SK-N-SH (cell line): Measurements from ENCODE around the gene HS2ST1. TPM values are rescaled to one million over a fixed set of nuclear protein-coding genes. Genes with fewer than 3 reads are reported as not detected.

Experiments
- CTCF ChIA-PET: fragments of 300-600, 350-600 bp; formaldehyde crosslinking; extraction: SDS; loops from one replicate; lab custom pipeline; 2021; lab: Yijun Ruan, JAX
- POLR2A ChIA-PET: fragments of 350-600 bp; sonication (Branson Sonifier 250); formaldehyde crosslinking; extraction: SDS; loops from one replicate; lab custom pipeline; 2020; ENCODE audit warnings: antibody characterized with exemption, inconsistent platforms; lab: Yijun Ruan, JAX
- DNase-seq: peaks from one replicate; pipeline ENCODE4 v3.0.0; 2012
- H2AFZ ChIP-seq: fragments of 200-600 bp; sonication (generic); 2 replicates; pipeline ENCODE4 v1.8.1; 2016; ENCODE audit warnings: antibody characterized with exemption, mild to moderate bottlenecking, low read depth
- H3F3A ChIP-seq: fragments of 200-600 bp; sonication (generic); replicated peaks from 2 replicates; pipeline ENCODE3; 2016; ENCODE audit warnings: antibody characterized with exemption, mild to moderate bottlenecking; ENCODE audit not compliant: insufficient read depth
- H3K27ac ChIP-seq, 2 experiments: fragments of 200-500 bp in 1 of 2; fragments of 200-600 bp in 1 of 2; sonication (Bioruptor generic) in 1 of 2; sonication (generic), shearing (Covaris generic) in 1 of 2; 2 replicates each; pipeline versions ENCODE4 v1.5.1 to v1.6.1; 2014 to 2016; ENCODE audit warnings: low read depth in 2 of 2, inconsistent platforms in 1 of 2, low read length in 1 of 2, mild to moderate bottlenecking in 1 of 2, mixed read lengths in 1 of 2
- H3K27me3 ChIP-seq: fragments of 200-600 bp; sonication (generic), shearing (Covaris generic); 2 replicates; pipeline ENCODE4 v1.6.1; 2016; ENCODE audit warnings: mixed run types; ENCODE audit not compliant: insufficient read depth
- H3K36me3 ChIP-seq, 2 experiments: fragments of 200-500 bp in 1 of 2; fragments of 200-600 bp in 1 of 2; sonication (Bioruptor generic) in 1 of 2; sonication (generic) in 1 of 2; replicated peaks in 1 of 2; 2 replicates each; pipeline versions ENCODE3 to v1.5.1; 2014 to 2016; ENCODE audit warnings: low read length in 1 of 2, mild to moderate bottlenecking in 1 of 2; ENCODE audit not compliant: insufficient read depth in 2 of 2, control insufficient read depth in 1 of 2
- H3K4me1 ChIP-seq, 2 experiments: fragments of 200-500 bp in 1 of 2; fragments of 200-600 bp in 1 of 2; sonication (Bioruptor generic) in 1 of 2; sonication (generic), shearing (Covaris generic) in 1 of 2; 2 replicates each; pipeline versions ENCODE4 v1.5.1 to v1.6.1; 2014 to 2016; ENCODE audit warnings: low read depth in 1 of 2, low read length in 1 of 2, mixed run types in 1 of 2; ENCODE audit not compliant: insufficient read depth in 2 of 2, control insufficient read depth in 1 of 2
- H3K4me2 ChIP-seq: fragments of 200-600 bp; sonication (generic), shearing (Covaris generic); 2 replicates; pipeline ENCODE4 v1.6.1; 2017; ENCODE audit warnings: mixed run types
- H3K4me3 ChIP-seq, 2 experiments: fragments of 200-500 bp in 1 of 2; fragments of 200-600 bp in 1 of 2; sonication (Bioruptor generic) in 1 of 2; sonication (generic), shearing (Covaris generic) in 1 of 2; 2 replicates each; pipeline versions ENCODE4 v1.5.1 to v1.8.1; 2014 to 2016; ENCODE audit warnings: low read depth in 2 of 2, inconsistent platforms in 1 of 2, low read length in 1 of 2, mild to moderate bottlenecking in 1 of 2, mixed read lengths in 1 of 2, moderate library complexity in 1 of 2
- H3K79me2 ChIP-seq: fragments of 200-600 bp; sonication (generic); 2 replicates; pipeline ENCODE4 v1.8.1; 2017; ENCODE audit warnings: mild to moderate bottlenecking; ENCODE audit not compliant: insufficient read depth
- H3K9ac ChIP-seq: fragments of 200-600 bp; sonication (generic); 2 replicates; pipeline ENCODE4 v1.6.1; 2017; ENCODE audit warnings: mixed run types
- H3K9me2 ChIP-seq: fragments of 200-600 bp; sonication (generic); 2 replicates; pipeline ENCODE4 v1.6.1; 2017; ENCODE audit warnings: mixed run types
- H3K9me3 ChIP-seq: fragments of 200-600 bp; sonication (generic); 2 replicates; pipeline ENCODE4 v1.6.1; 2017; ENCODE audit warnings: mixed run types, mild to moderate bottlenecking, moderate library complexity
- H4K20me1 ChIP-seq: fragments of 200-600 bp; sonication (generic); 2 replicates; pipeline ENCODE4 v1.6.1; 2017; ENCODE audit warnings: mild to moderate bottlenecking, mixed run types; ENCODE audit not compliant: insufficient read depth
- CHD2 ChIP-seq: fragments of 150-350 bp; IDR thresholded peaks from 2 replicates; pipeline ENCODE4 v1.6.1; 2018; ENCODE audit warnings: low read length; ENCODE audit not compliant: partially characterized antibody
- ELF1 ChIP-seq: IDR thresholded peaks from 2 replicates; pipeline ENCODE4 v1.4.0; 2012
- EP300 ChIP-seq, 2 experiments: IDR thresholded peaks; 2 replicates each; pipeline versions ENCODE4 v1.4.0 to v1.6.1; 2012; ENCODE audit warnings: borderline replicate concordance in 1 of 2, low read depth in 1 of 2, low read length in 1 of 2
- FOXM1 ChIP-seq: IDR thresholded peaks from 2 replicates; pipeline ENCODE4 v1.4.0; 2012; ENCODE audit warnings: low read depth, mild to moderate bottlenecking
- GABPA ChIP-seq: IDR thresholded peaks from 2 replicates; pipeline ENCODE4 v1.4.0; 2012; ENCODE audit warnings: low read depth, mild to moderate bottlenecking
- GATA2 ChIP-seq: sonication (generic); formaldehyde crosslinking; IDR thresholded peaks from 2 replicates; pipeline ENCODE4 v1.5.0; 2020; ENCODE audit warnings: mild to moderate bottlenecking, missing genetic modification reagents
- IRF3 ChIP-seq: fragments of 150-350 bp; IDR thresholded peaks from 2 replicates; pipeline ENCODE4 v1.6.1; 2016; ENCODE audit warnings: mild to moderate bottlenecking, low read depth, low read length
- JUND ChIP-seq: IDR thresholded peaks from 2 replicates; pipeline ENCODE4 v1.4.0; 2012
- MEF2A ChIP-seq: IDR thresholded peaks from 2 replicates; pipeline ENCODE4 v1.4.0; 2012; ENCODE audit warnings: low read depth, borderline replicate concordance
- RXRA ChIP-seq: IDR thresholded peaks from 2 replicates; pipeline ENCODE4 v1.4.0; 2012; ENCODE audit warnings: low read depth, mild to moderate bottlenecking, borderline replicate concordance
- SMC3 ChIP-seq: IDR thresholded peaks from 2 replicates; pipeline ENCODE4 v1.6.1; 2012; ENCODE audit warnings: low read depth, low read length, improper control_type of control experiment
- TAF1 ChIP-seq: IDR thresholded peaks from 2 replicates; pipeline ENCODE4 v1.6.1; 2012; ENCODE audit warnings: low read depth, mild to moderate bottlenecking, low read length, moderate library complexity, borderline replicate concordance
- TCF12 ChIP-seq: IDR thresholded peaks from 2 replicates; pipeline ENCODE4 v1.4.0; 2012
- USF2 ChIP-seq: fragments of 150-350 bp; IDR thresholded peaks from 2 replicates; pipeline ENCODE4 v1.6.1; 2017; ENCODE audit warnings: antibody characterized with exemption, low read length, low read depth, borderline replicate concordance
- YY1 ChIP-seq: IDR thresholded peaks from 2 replicates; pipeline ENCODE4 v1.4.0; 2012; ENCODE audit warnings: low read depth, mild to moderate bottlenecking
- WGBS: methylation state at CpG from one replicate; pipeline ENCODE4 v1.1.6; 2017; ENCODE audit warnings: low lambda C conversion rate; 5-methylcytosine and 5-hydroxymethylcytosine counted together
- polyA plus RNA-seq, 3 experiments: library from polyadenylated mRNA; depleted of rRNA; stranded (reverse); fragments of >200 nt; gene quantifications; 2 replicates each; pipeline ENCODE4 v1.2.3, GENCODE V29; 2012
- TF ChIP-seq, protein P1 (sequence below): IDR thresholded peaks from 2 replicates; pipeline ENCODE4 v1.6.1; 2012; ENCODE audit warnings: mild to moderate bottlenecking, low read depth, low read length, moderate library complexity
- TF ChIP-seq, protein P2 (sequence below): IDR thresholded peaks from 2 replicates; pipeline ENCODE4 v1.4.0; 2012; ENCODE audit warnings: low read depth, borderline replicate concordance

HS2ST1 gene
- polyA plus RNA-seq, 1 of the 3 experiments (the other 2 are of a cell fraction) = 16.6 TPM

GRCh38 chr1:87135329-87135712 is 220.9 kb downstream of the HS2ST1 start:
- Histone ChIP-seq H3K9ac (no peak overlapping the region), H3K4me3 (no peak overlapping the region), H3F3A (no peaks in the 10 kb centered on the region), H3K27ac (no peak overlapping the region), H2AFZ (no peak overlapping the region), H3K36me3 (no peaks in the 10 kb centered on the region), H4K20me1 (no peaks in the 10 kb centered on the region), H3K4me2 (no peak overlapping the region), H3K9me2 (no peaks in the 10 kb centered on the region), H3K4me1 (no peaks in the 10 kb centered on the region; a peak in 1 of 4 replicates), H3K9me3 (no peaks in the 10 kb centered on the region), H3K79me2 (no peaks in the 10 kb centered on the region), H3K27me3 (no peaks in the 10 kb centered on the region)
- no peak for TF ChIP-seq EP300 (IDR thresholded peaks at IDR 0.05; ENCODE audit: borderline replicate concordance in 1 of 2, low read depth in 1 of 2, low read length in 1 of 2)
- TF ChIP-seq IRF3 = no peak
- TF ChIP-seq GABPA = no peak
- WGBS = 91% methylated on average over 11 of the region's 11 CpGs
- CTCF ChIA-PET = interaction anchor here (2.9 kb wide), 1 partner anchor 818 kb away, joined by 14 read pairs; no protein-coding TSS in a partner anchor
- POLR2A ChIA-PET = no interaction called here
- DNase-seq = no peak

DNA sequence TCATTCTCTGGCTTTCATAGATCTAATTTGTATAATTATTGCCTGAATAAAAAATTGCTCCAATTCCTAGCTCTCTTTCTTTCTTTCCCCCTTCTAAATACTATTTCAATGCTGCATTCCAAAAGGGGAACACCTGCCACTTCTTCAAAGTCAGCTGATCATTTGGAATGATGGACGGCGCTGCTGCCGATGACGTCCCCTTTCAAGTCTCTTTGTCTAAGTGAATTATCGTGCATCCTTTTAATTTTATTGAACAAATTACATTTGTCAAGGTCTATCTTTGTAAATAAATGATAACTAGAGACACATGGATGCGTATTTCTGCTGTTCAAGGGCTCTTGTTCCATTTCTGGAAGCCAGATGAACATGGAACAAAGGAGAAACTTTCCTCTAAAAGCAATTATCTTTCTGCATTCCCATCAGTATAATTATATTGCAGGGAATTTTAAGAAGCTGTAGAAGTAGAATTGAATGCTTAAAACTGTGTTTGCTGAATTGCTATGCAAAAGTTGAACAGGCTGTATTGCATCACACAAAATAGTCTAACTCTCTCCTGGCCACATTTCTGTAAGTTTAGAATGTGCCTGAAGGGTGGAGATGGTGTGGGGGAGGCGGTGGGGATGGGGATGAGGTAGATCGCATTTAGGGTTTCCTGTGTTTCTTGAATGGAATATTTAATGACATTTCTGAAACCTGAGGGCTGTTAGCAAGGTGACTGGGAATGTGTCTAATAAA is 222.3 kb downstream of the HS2ST1 start:
- CTCF ChIA-PET = interaction anchor here (1.0 to 2.9 kb wide), 4 partner anchors 13 to 816 kb away, joined by 3 to 14 read pairs (median 6); no protein-coding TSS in a partner anchor

More for the DNA sequence above, 222.3 kb downstream of the HS2ST1 start:
- no peak overlapping the region for H3K27ac ChIP-seq
- no peaks in the 10 kb centered on the region for H3K27me3 ChIP-seq
- no peaks in the 10 kb centered on the region for H3K36me3 ChIP-seq
- no peak overlapping the region for H3K4me3 ChIP-seq
- no peaks in the 10 kb centered on the region for H4K20me1 ChIP-seq
- H3K9ac ChIP-seq = no peak overlapping the region
- H3K4me1 ChIP-seq = no peaks in the 10 kb centered on the region; a peak in 1 of 4 replicates
- H3K4me2 ChIP-seq = no peak overlapping the region
- no peak overlapping the region for H2AFZ ChIP-seq
- no peaks in the 10 kb centered on the region for H3K79me2 ChIP-seq
- TF ChIP-seq, protein P1, sequence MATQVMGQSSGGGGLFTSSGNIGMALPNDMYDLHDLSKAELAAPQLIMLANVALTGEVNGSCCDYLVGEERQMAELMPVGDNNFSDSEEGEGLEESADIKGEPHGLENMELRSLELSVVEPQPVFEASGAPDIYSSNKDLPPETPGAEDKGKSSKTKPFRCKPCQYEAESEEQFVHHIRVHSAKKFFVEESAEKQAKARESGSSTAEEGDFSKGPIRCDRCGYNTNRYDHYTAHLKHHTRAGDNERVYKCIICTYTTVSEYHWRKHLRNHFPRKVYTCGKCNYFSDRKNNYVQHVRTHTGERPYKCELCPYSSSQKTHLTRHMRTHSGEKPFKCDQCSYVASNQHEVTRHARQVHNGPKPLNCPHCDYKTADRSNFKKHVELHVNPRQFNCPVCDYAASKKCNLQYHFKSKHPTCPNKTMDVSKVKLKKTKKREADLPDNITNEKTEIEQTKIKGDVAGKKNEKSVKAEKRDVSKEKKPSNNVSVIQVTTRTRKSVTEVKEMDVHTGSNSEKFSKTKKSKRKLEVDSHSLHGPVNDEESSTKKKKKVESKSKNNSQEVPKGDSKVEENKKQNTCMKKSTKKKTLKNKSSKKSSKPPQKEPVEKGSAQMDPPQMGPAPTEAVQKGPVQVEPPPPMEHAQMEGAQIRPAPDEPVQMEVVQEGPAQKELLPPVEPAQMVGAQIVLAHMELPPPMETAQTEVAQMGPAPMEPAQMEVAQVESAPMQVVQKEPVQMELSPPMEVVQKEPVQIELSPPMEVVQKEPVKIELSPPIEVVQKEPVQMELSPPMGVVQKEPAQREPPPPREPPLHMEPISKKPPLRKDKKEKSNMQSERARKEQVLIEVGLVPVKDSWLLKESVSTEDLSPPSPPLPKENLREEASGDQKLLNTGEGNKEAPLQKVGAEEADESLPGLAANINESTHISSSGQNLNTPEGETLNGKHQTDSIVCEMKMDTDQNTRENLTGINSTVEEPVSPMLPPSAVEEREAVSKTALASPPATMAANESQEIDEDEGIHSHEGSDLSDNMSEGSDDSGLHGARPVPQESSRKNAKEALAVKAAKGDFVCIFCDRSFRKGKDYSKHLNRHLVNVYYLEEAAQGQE = no peak
- TF ChIP-seq USF2 (no peak), GATA2 (CRISPR knock-in tag) (no peak), SMC3 (no peak), IRF3 (no peak), FOXM1 (no peak), RXRA (no peak), ELF1 (no peak), CHD2 (no peak), TAF1 (no peak), MEF2A (no peak), TCF12 (no peak), YY1 (no peak), JUND (no peak)
- TF ChIP-seq, protein P2, sequence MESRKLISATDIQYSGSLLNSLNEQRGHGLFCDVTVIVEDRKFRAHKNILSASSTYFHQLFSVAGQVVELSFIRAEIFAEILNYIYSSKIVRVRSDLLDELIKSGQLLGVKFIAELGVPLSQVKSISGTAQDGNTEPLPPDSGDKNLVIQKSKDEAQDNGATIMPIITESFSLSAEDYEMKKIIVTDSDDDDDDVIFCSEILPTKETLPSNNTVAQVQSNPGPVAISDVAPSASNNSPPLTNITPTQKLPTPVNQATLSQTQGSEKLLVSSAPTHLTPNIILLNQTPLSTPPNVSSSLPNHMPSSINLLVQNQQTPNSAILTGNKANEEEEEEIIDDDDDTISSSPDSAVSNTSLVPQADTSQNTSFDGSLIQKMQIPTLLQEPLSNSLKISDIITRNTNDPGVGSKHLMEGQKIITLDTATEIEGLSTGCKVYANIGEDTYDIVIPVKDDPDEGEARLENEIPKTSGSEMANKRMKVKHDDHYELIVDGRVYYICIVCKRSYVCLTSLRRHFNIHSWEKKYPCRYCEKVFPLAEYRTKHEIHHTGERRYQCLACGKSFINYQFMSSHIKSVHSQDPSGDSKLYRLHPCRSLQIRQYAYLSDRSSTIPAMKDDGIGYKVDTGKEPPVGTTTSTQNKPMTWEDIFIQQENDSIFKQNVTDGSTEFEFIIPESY = no peak
- TF ChIP-seq, all 33 proteins: peak for 0
- DNase-seq = no peak
- POLR2A ChIA-PET = no interaction called here
- H3K9me3 ChIP-seq = no peaks in the 10 kb centered on the region
- no peaks in the 10 kb centered on the region for H3K9me2 ChIP-seq
- no peaks in the 10 kb centered on the region for H3F3A ChIP-seq
- WGBS = 51% methylated on average over 8 of the region's 8 CpGs
